KBM-7 (cell line): Measurements from ENCODE around the gene EXOSC7.

Source experiments
- DNase-seq: peaks from one replicate; pipeline ENCODE4 v3.0.0-alpha.2; 2015
- in situ Hi-C: fragments of 300-500 bp; cut with MboI; formaldehyde crosslinking; loops from 2 replicates; pipeline ENCODE4 v1.14.3; 2020; ENCODE audit warnings: low sequenced_read_pairs, low pct_unique_long_range_greater_than_20kb, mixed read lengths

EXOSC7 gene

DNA sequence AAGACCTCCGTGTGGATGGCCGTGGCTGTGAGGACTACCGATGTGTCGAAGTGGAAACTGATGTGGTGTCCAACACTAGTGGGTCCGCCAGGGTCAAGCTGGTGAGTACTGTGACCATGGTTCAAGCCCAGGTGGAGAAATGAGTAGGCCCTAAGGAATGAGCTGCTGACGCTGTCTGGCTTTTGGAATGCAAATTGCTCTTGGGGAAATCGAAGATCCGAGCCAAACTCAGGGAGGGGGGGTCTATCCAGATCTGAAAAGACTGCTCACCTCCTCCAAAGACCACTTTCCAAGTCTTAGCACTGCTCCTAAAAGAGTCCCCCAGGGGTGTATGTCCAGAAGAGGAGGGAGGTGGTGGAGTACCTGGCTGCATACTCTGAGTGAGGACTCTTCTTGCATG lies 13.1 kb downstream of the EXOSC7 start:
- in situ Hi-C loops, result no loop called here
- no peak for DNase-seq

GRCh38 chr3:44989636-44990373 lies 13.8 kb downstream of the EXOSC7 start:
- in situ Hi-C loops, result no loop called here
- DNase-seq, result no peak

- no peak for DNase-seq
- in situ Hi-C loops, result no loop called here
Measured at GRCh38 chr3:44991326-44991725, 15.3 kb downstream of the EXOSC7 start.

- in situ Hi-C loops, result no loop called here
- DNase-seq, result no peak
Measured at GRCh38 chr3:44992555-44993470, 16.8 kb downstream of the EXOSC7 start.

DNA sequence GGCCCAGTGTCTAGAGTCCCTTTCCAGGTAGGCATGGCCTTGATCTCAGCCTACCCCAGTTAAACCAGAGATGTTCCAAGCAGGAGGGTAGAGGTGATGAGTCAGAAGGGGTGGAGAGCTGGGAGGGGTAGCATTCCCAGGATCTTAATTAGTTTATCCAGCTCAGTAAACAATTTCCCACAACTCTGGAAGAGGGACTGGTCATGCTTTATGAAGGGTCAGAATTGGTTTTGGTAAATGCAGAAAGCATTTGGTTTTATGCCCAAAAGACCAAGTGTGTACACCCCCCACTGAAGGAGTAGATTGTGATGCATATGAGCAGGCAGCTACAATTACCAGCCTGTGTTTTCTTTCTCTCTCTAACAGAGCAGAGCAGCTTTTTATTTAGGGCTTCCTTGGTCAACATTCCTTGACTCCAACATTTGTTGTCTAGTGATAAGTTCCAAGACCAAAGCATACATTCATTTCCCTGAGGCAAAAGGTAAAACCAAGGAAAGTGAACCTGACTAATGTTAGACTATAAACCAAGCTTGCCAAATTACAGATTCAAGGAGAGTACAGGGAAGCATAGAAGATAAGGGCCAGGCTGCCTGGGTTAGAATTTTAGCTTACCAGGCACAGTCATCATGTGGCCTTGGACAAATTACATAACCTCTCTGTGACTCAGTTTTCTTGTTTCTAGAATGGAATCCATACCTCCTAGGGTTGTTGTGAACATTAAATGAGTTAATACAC lies 17.6 kb downstream of the EXOSC7 start:
- no peak for DNase-seq
- in situ Hi-C loops, result no loop called here

- no peak for DNase-seq
- in situ Hi-C loops, result no loop called here
Measured at GRCh38 chr3:44995142-44995770, 19.2 kb downstream of the EXOSC7 start.

DNA sequence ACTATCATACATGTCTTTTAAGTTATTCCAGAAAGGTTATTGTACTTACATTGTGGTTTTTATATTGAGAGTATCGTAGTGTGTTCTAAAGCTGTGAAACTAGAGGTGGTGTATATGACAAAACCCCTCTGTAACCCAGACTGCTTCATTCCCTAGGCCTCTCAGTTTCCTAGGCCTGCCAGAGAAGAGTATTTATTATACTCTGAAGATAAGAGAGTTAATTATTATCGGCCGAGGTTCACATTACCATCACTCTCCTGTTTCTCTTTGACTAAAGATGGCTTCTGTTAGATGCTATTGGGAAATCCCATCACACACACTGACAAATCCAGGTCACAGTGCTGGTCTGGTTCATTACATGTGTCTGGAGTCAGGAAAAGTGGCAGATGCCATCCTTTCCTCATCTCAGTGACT lies 20.5 kb downstream of the EXOSC7 start:
- no peak for DNase-seq
- in situ Hi-C loops, result no loop called here

DNA sequence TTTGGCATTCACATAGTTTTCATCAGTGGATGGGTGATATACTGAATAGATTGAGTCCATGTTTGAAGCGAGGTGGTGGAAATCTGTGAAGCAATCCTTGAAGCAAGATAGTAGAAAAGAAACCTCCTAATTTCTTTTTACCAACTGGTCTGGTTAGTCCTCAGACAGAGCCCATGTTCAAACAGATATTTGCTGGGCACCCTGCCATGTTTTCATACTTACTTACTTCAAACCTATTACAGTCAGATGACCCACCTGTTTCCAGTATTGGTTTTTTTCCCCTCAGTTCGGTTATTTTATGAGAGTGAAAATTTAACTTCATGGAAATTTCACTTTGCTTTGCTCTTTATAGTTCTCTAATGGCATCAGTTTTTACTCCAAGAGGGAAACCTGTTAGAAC lies 23.7 kb downstream of the EXOSC7 start:
- no peak for DNase-seq
- in situ Hi-C loops, result no loop called here

DNA sequence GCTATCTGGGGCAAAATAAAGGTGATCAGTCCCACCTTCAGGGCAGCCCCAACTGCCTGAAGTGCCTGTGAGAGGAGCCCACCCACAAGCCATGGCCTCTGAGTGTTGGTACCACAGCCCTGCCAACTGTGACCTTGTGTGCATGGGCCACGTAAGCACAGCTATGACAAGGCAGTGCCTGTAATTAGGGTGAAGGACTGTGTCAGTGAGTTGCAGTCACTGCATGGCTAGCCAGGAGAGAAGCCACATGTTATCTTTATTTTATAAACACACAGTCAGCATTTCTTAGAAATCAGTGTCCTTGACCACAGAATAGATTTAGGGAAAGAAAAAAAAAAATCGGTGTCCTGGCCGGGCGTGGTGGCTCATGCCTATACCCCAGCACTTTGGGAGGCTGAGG lies 24.8 kb downstream of the EXOSC7 start:
- no peak for DNase-seq
- in situ Hi-C loops, result no loop called here

GRCh38 chr3:45001738-45002137 lies 25.7 kb downstream of the EXOSC7 start:
- in situ Hi-C loops, result no loop called here
- no peak for DNase-seq

GRCh38 chr3:45002139-45002660 lies 26.2 kb downstream of the EXOSC7 start:
- no peak for DNase-seq
- in situ Hi-C loops, result no loop called here

- in situ Hi-C loops, result no loop called here
- DNase-seq, result no peak
Measured at GRCh38 chr3:45002720-45003119, 26.7 kb downstream of the EXOSC7 start.

DNA sequence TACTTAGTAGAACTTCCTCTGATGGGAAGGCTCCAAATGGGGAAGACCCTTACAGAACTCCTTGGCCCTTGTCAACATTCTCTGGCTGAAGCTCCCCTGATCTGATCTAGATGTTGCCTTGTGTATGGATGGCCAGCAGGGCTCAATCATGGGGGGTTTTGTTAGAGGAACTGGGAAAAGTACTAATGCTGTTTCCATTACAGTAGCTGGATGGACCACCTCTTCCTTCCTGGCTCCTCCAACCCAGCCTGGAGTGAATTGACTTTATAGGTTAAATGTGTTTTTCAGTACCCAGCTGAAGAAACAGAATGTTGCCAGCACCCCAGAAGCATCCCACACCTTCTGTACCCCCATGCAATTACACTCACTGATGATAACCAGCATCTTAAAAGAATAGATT lies 27.4 kb downstream of the EXOSC7 start:
- in situ Hi-C loops, result no loop called here
- no peak for DNase-seq

DNA sequence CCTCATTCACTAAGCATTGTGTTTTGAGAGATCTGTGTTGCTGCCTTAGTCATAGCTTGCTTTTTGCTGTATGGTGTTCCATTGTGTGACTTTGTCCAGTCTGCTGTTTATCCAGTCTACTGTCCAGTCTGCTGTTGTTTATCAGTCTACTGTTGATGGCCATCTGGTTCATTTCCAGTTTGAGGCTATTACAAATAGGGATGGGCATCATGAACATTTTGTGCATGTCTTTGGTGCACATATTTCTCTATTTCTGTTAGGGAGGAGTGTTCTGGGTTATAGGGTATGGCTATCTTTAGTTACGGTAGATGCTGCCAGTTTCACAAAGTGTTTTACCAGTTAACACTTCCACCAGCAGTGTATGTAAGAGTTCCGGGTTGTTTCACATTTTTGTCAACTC lies 27.8 kb downstream of the EXOSC7 start:
- no peak for DNase-seq
- in situ Hi-C loops, result no loop called here

DNA sequence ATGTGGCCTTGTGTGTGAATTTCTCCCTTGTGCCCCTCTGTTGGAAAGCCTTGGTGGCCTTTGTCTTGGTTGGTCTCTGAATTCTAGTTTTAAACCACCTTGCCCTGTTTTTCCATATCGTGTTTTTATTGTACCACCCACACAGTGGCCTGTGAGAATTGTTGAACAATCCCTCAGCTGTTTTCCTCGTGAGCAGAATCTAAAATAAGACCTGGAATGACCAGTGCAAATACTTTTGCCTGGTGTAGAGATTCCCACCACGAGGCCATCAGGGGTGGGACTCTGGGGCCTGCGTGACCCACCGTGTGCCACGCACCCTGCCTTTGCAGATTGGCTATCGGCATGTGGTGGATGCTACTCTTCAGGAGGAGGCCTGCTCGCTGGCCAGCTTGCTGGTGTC lies 31.0 kb downstream of the EXOSC7 start:
- in situ Hi-C loops, result no loop called here
- no peak for DNase-seq

DNA sequence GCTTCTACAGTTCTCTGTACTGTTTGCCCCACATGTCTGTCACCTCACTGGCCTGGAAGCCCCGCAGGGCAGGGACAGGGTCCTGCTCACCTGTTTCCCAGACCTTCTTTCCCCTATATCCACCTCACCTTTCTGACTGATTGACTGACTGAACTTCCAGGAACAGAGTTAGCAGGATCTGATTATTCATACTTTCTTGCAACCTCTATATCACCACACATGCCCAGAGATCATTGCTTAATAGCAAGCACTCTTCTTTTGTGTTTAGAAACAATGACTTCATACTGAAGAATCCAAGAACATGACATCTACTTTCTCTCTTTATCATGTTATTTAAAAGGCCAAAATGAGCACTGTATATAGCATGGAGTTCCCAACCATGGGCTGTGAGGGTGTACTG lies 32.1 kb downstream of the EXOSC7 start:
- DNase-seq, result no peak
- in situ Hi-C loops, result no loop called here

DNA sequence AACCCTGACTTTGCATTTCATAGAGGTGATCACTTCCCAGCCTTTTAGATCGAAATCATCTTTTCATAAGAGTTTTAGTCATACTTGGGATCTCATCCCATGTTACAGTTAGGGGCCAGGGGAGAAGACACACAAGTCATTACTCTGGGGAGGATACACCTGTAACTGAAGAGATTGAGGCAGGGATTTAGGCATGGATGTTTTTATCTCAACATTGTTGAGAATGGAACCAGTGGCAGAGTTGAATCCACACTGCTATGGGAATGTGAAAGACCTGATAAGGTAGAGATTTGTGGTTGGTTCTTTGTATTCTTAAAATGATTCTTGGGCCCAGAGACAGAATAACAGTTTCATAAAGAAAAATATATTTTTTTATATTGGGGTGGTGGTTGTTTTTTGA lies 33.8 kb downstream of the EXOSC7 start:
- no peak for DNase-seq
- in situ Hi-C loops, result no loop called here

DNA sequence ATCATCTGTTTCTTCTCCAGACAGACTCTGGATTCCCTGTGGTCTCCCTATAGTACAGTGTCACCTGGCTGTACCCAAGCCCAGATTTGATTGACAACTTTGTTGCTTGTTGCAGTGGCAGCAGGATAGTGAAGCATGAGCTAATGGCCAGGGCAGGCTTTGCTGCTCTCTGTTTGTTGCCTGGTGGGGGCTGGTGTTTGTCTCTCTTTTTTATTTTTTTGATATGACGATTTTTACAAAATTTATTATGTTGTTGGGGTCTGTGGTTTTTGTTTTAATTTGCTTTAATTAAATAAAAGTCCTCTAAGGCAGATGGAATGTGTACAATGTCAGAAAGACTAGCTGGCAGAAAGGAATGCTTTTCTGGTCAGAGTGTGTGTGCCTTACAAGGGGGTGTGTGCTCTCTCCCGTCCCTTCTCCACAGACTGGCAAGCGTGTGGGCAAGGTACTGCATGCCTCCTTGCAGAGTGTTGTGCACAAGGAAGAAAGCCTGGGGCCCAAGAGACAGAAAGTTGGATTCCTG lies 34.8 kb downstream of the EXOSC7 start:
- in situ Hi-C loops, result no loop called here
- no peak for DNase-seq
